GM19452 (cell line): ENCODE measurements around the gene WNT6.

Source experiments
- ATAC-seq: cut with Tn5 transposase; IDR thresholded peaks from one replicate; pipeline ENCODE4 v1.9.1; 2021; ENCODE audit not compliant: unreplicated experiment

Gene WNT6

GRCh38 chr2:218857371-218858137, 2.1 kb upstream of the WNT6 start:
- no peak for ATAC-seq

DNA sequence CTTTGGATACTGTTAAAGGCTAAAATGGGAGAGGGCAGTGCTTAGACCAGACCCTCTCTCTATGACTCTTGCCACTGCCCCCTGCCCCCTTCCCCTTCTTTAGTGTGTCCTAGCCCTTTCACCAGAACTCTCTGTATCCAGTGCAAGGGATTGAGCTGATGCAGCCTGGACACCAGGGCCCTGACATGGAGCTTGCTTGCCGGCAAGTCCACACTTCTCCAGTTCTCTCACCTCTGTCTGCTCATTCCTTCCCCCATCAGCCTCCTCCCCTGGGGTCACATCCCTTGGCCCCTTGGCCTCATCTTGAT, 1.5 kb upstream of the WNT6 start:
- no peak for ATAC-seq

- no peak for ATAC-seq
Observed at GRCh38 chr2:218858671-218859555, 692 bp upstream of the WNT6 start.

- ATAC-seq = no peak
Observed at GRCh38 chr2:218859988-218860831, 605 bp downstream of the WNT6 start.

- no peak for ATAC-seq
Observed at GRCh38 chr2:218860950-218861381, 1.4 kb downstream of the WNT6 start.

- no peak for ATAC-seq
Observed at GRCh38 chr2:218861645-218862318, 2.2 kb downstream of the WNT6 start.

DNA sequence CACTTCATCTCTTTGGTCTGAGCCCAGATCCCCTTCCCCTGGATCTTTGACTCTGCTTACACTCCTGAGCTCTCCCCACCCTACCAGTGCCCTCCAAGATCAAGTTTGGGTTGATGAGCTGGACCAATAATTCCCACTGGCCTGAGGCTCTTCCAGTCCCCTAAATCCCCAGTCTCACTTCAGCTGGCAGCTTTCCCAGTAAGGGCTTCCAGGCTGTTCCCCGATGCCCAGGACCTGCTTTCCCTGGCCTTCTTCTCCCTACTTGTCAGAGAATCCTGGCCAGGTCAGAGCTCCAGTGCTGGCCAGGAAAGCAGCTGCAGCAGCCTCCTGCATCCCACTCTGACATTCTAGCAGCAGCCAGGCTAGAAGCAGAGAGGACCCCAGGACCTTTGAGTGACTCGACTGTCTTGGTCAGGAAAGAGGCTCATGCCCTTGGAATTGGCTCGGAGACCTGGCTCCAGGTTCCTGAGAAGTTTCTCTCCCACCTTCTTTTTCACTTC, 3.5 kb downstream of the WNT6 start:
- no peak for ATAC-seq

- ATAC-seq = no peak
Observed at GRCh38 chr2:218865396-218865795, 5.8 kb downstream of the WNT6 start.

- ATAC-seq = no peak
Observed at GRCh38 chr2:218865999-218866398, 6.4 kb downstream of the WNT6 start.

DNA sequence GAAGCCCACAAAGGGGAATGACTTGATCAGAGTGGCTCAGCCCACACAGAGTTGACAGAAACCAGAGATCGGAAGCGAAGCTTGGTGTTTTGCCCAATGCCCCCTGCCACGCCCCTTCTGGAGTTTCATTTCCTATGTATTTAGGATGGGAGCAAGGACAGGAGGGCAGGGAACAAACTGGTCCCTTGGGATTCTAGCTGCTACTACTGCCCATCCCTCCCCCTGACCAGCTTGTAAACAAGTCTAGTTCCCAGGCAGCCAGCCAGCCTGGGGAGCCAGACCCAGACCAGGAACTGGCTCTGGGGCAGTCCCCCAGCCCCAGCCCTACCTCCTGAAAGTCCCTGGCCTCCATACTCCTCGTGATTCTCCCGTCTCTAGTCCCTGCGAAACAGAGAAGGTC, 8.3 kb downstream of the WNT6 start:
- no peak for ATAC-seq

DNA sequence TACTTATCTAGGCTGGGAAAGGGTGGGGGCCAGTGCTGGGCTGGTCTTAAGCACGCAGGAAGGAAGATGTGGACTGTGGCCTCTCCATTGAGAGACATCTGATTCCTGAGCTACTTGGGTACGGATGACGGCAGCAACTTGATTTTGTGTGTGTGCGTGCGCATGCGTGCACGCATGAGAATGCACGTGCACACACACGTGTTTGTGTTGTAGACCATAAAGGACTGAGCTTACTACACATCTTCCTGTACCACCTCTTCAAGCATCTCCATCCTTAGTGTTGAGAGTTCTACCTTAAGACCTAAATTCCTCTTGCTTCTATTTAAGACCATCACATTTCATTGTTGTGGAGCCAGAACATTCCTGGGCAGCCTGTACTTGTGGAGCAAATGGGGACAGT, 9.5 kb downstream of the WNT6 start:
- ATAC-seq = no peak

DNA sequence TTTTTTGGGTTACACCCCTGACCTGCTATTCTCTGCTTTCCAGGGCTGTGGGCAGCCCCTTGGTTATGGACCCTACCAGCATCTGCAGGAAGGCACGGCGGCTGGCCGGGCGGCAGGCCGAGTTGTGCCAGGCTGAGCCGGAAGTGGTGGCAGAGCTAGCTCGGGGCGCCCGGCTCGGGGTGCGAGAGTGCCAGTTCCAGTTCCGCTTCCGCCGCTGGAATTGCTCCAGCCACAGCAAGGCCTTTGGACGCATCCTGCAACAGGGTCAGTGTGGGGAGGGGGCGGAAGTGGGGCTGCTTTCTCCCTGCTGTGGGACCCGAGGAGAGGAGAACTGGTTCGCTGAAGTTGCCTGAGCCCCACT, 11.4 kb downstream of the WNT6 start:
- ATAC-seq = no peak

DNA sequence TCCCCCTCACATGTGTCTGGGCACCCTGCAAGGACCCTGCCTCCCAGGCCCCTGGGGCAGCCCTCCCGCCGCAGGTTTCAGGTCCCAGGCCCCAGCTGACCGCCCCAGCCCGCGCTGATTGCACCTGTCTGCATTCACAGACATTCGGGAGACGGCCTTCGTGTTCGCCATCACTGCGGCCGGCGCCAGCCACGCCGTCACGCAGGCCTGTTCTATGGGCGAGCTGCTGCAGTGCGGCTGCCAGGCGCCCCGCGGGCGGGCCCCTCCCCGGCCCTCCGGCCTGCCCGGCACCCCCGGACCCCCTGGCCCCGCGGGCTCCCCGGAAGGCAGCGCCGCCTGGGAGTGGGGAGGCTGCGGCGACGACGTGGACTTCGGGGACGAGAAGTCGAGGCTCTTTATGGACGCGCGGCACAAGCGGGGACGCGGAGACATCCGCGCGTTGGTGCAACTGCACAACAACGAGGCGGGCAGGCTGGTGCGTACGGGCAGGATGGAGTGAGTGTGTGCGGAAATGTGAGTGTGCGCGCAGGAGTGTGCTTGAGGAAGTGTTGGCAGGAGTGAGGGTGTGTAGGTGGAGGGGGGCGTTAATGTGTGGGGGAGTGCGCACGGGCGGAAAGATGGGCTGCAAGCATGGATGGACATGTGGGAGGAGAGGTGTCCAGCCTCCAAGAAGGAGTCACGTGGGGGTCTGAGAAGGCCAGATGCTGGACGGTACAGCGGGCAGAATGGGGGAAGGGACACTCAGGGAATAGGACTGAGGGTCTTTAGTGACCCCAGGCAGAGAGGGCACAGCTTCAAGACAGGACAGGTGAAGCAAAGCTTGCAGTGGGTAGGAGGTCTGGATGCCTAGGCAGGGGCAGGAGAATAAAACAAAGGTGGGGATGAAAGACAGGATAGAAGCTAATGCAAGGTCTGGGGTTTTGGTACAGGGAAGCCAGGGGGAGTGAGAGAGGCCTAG, 12.0 kb downstream of the WNT6 start:
- no peak for ATAC-seq

DNA sequence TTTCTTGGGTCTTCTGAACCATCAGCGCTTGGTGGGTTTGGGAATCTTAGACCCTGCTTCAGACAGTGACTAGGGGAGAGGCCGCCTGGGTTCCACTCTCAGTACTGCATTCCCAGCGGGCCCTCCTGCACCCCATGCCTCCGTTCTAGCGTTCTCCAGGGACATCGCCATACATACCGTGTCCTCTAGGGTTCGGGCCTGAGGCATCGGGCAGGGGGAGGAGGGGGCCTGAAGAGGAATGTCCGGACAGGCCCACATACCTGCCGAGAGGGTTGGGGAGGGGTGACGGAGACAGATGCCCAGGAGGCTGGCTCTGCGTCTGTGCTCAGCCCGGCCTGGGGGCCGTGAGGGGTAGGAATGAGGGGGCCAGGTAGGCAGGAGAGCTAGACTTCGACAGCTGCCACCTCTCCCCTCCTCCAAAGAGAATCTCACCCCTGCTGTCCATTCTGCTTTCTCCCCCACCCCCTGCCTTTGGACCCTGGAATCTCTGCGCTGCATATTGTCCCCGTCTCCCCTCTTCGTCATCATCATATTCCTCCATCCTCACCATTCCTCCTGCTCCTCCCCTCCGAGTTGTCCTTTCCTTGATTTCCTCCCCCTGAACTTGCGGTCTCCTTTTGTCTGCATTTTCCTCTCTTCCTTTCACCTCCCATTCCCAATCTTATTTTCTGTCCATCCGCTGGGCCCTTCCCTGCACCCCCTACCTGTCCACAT, 13.2 kb downstream of the WNT6 start:
- ATAC-seq = no peak

- no peak for ATAC-seq
Observed at GRCh38 chr2:218873359-218874194, 14.0 kb downstream of the WNT6 start.

- ATAC-seq = no peak
Observed at GRCh38 chr2:218875692-218876246, 16.2 kb downstream of the WNT6 start.

DNA sequence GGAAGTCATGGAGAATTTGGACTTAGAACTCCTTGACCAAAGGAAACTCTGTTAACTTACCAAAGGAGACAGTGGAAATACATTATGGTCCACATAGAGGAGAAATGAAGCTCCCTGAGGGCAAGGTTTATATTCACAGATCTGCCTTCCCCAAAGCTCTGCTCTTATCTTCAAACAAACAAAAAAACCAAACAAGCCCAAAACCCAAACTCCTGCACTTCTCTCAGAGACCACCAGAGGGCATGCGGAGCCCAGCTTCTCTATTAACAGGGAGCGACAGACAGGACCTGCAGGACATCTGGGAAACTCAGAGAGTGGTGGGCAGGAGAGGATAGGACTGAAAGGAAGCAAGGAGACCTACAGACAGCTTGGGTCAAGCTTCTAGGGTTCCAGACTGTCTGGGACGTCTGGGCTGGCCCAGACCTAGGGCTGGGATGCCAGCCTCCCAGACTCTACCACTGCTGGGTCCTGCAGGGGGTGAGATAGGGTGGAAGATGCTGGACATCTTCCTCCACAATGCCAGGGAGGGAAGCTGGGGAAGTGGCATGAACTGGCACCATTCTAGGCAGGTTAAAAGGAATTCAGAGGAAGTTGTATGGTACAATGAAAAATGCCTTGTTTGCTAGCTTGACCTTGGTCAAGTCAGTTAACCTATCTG, 17.1 kb downstream of the WNT6 start:
- no peak for ATAC-seq
